GM19372 (cell line): Measurements from ENCODE around the gene TRAF7.

ENCODE experiments used
- ATAC-seq: cut with Tn5 transposase; IDR thresholded peaks from one replicate; pipeline ENCODE4 v1.9.1; 2021; ENCODE audit warnings: mild to moderate bottlenecking, low read depth, moderate library complexity; ENCODE audit not compliant: unreplicated experiment

TRAF7 gene

GRCh38 chr16:2180461-2180860 is 24.9 kb downstream of the TRAF7 start:
- no peak for ATAC-seq

GRCh38 chr16:2180962-2181923 is 25.7 kb downstream of the TRAF7 start:
- ATAC-seq, result no peak

- no peak for ATAC-seq
Measured at GRCh38 chr16:2181952-2182351, 26.4 kb downstream of the TRAF7 start.

- ATAC-seq, result no peak
Measured at GRCh38 chr16:2183671-2184070, 28.1 kb downstream of the TRAF7 start.

GRCh38 chr16:2184346-2184745 is 28.8 kb downstream of the TRAF7 start:
- ATAC-seq, result no peak

- no peak for ATAC-seq
Measured at GRCh38 chr16:2184962-2185361, 29.4 kb downstream of the TRAF7 start.

- no peak for ATAC-seq
Measured at GRCh38 chr16:2186064-2186463, 30.5 kb downstream of the TRAF7 start.

GRCh38 chr16:2186505-2186904 is 30.9 kb downstream of the TRAF7 start:
- no peak for ATAC-seq

- ATAC-seq, result no peak
Measured at GRCh38 chr16:2187212-2187611, 31.6 kb downstream of the TRAF7 start.

- ATAC-seq, result no peak
Measured at GRCh38 chr16:2188395-2188794, 32.8 kb downstream of the TRAF7 start.

- no peak for ATAC-seq
Measured at GRCh38 chr16:2189252-2189893, 33.8 kb downstream of the TRAF7 start.

- no peak for ATAC-seq
Measured at GRCh38 chr16:2190002-2190658, 34.5 kb downstream of the TRAF7 start.

GRCh38 chr16:2190659-2191445 is 35.3 kb downstream of the TRAF7 start:
- no peak for ATAC-seq

- no peak for ATAC-seq
Measured at GRCh38 chr16:2191446-2191706, 35.8 kb downstream of the TRAF7 start.

- no peak for ATAC-seq
Measured at GRCh38 chr16:2194166-2194834, 38.7 kb downstream of the TRAF7 start.

- no peak for ATAC-seq
Measured at GRCh38 chr16:2194852-2195321, 39.3 kb downstream of the TRAF7 start.

GRCh38 chr16:2195322-2196161 is 40.0 kb downstream of the TRAF7 start:
- no peak for ATAC-seq

- no peak for ATAC-seq
Measured at GRCh38 chr16:2196162-2196980, 40.8 kb downstream of the TRAF7 start, which contains the start of gene CASKIN1. Gene CASKIN1, minus strand, starts transcription at chr16:2196605. Its CDS starts 173 bp downstream, at chr16:2196432.
